AG04450 (cell line): ENCODE data around the gene UGP2. TPM values are rescaled to one million over a fixed set of nuclear protein-coding genes. Genes with fewer than 3 reads are reported as not detected.

ENCODE experiments used
- CTCF ChIA-PET: fragments of 300-600, 350-600 bp; formaldehyde crosslinking; extraction: SDS; loops from one replicate; lab custom pipeline; 2022; ENCODE audit warnings: antibody characterized with exemption, inconsistent platforms; lab: Charles Lee
- POLR2A ChIA-PET: fragments of 350-600 bp; formaldehyde crosslinking; extraction: SDS; loops from one replicate; lab custom pipeline; 2021; ENCODE audit warnings: antibody characterized with exemption, inconsistent platforms; lab: Yijun Ruan, JAX
- DNase-seq: peaks from one replicate; pipeline ENCODE4 v3.0.0-alpha.2; 2011; ENCODE audit warnings: low read depth, low spot score
- H3K27ac ChIP-seq: one replicate; pipeline ENCODE4 v1.5.1; 2012; ENCODE audit warnings: low read depth, low read length, control low read depth
- H3K27me3 ChIP-seq: one replicate; pipeline ENCODE4 v1.6.0; 2012; ENCODE audit warnings: low read length; ENCODE audit not compliant: control insufficient read depth, insufficient read depth
- H3K4me3 ChIP-seq: 2 replicates; pipeline ENCODE4 v1.5.1; 2011; ENCODE audit warnings: mild to moderate bottlenecking, low read depth, low read length, control low read depth
- H3K9me3 ChIP-seq: 2 replicates; pipeline ENCODE4 v1.5.1; 2012; ENCODE audit warnings: low read length; ENCODE audit not compliant: control insufficient read depth, insufficient read depth
- polyA plus RNA-seq: library from polyadenylated mRNA; depleted of rRNA; stranded (reverse); fragments of >200 nt; gene quantifications from 2 replicates; pipeline ENCODE4 v1.2.3, GENCODE V29; 2011
- TF ChIP-seq, protein P1 (sequence below): IDR thresholded peaks from 2 replicates; pipeline ENCODE4 v1.5.1; 2011; ENCODE audit warnings: low read depth, low read length, control low read depth, inconsistent platforms

Gene UGP2
- polyA plus RNA-seq, 1 experiment = 121 TPM

DNA sequence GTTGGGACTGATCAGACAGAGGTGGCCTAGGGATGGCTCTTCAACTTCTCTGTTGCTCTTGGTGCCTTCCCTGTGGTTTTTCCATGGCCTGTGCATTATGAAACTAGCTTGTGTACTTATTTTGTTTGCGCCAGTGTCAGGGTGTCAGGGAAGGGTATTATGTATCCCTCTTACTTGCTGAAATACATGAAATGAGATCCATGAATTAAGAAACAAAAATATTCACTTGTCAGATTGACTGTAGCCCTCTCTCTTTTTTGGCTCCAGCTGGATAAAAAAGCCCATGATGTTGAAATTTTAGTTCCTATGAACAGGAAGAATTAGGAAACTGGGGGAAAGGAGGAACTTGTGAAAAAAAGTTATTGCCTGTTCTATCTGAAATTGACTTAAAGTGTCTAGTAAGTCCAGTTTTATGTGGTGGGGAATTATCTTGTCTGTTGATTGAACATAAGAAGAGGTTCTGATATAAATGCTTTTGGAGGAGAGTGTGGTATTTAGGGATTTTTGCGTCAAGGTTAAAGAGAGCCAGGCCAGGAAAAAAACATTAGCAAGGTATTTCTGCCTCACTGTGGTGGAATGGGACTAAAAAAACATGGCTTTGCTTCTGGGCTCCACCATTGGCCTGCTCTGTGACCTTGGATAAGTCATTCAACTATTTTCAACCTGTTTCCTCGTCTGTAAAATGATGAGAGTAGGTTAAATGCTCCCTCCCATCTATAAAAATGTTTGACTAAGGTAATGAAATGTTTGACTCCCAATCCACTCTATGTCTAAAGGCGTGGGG is 12.0 kb downstream of the UGP2 start:
- no peak for DNase-seq
- Histone ChIP-seq H3K27ac (no peak overlapping the region), H3K9me3 (no peaks in the 10 kb centered on the region), H3K4me3 (no peak overlapping the region), H3K27me3 (no peaks in the 10 kb centered on the region)
- ChIA-PET CTCF (interaction anchor here (0.6 to 5.5 kb wide), 4 partner anchors 8 to 162 kb away, joined by 3 to 37 read pairs (median 3); no protein-coding TSS in a partner anchor), POLR2A (no interaction called here)
- TF ChIP-seq, protein P1, sequence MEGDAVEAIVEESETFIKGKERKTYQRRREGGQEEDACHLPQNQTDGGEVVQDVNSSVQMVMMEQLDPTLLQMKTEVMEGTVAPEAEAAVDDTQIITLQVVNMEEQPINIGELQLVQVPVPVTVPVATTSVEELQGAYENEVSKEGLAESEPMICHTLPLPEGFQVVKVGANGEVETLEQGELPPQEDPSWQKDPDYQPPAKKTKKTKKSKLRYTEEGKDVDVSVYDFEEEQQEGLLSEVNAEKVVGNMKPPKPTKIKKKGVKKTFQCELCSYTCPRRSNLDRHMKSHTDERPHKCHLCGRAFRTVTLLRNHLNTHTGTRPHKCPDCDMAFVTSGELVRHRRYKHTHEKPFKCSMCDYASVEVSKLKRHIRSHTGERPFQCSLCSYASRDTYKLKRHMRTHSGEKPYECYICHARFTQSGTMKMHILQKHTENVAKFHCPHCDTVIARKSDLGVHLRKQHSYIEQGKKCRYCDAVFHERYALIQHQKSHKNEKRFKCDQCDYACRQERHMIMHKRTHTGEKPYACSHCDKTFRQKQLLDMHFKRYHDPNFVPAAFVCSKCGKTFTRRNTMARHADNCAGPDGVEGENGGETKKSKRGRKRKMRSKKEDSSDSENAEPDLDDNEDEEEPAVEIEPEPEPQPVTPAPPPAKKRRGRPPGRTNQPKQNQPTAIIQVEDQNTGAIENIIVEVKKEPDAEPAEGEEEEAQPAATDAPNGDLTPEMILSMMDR = no peak

DNA sequence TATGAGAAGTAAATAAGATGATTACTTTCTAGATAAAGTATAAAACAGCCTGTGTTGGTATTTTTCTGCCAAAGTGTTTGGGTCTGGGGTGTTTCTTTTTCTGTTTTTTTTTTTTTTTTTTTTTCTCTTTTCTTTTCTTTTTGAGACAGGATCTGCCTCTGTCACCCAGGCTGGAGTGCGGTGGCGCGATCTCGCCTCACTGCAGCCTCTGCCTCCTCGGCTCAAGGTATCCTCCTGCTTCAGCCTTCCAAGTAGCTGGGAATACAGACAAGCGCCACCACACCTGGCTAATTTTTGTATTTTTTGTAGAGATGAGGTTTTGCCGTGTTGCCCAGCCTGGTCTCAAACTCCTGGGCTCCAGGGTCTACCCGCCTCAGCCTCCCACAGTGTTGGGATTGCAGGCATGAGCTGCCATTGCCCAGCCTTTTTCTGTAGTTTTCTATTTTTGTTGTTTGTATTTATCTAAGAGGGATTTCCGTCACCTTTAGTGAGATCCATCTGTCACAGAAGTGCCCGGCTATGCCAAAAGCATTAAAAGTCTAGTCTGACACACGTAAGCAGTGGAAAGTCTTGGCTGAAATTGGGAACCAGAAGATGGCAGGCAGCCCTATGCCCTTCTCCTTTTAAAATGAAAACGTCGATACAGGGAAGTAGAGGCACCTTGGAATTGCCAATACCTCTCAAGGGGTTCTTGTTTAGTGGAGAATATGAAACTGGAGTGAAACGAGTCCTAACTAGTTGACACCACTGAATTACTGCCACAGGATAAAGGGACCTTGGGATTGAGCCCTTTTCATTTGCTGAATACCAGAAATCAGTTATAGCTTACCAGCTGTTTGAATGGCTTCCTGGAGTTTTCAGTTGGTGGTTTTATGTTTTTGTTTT is 14.0 kb downstream of the UGP2 start:
- H3K9me3 ChIP-seq = no peaks in the 10 kb centered on the region
- H3K4me3 ChIP-seq = no peak overlapping the region
- no peaks in the 10 kb centered on the region for H3K27me3 ChIP-seq
- DNase-seq = no peak
- TF ChIP-seq, protein P1 = no peak
- ChIA-PET CTCF (interaction anchor here (1.3 to 2.7 kb wide), 2 partner anchors 12 to 163 kb away, joined by 5 to 15 read pairs; no protein-coding TSS in a partner anchor), POLR2A (interaction anchor here (1.0 kb wide), 1 partner anchor 14 kb away, joined by 4 read pairs; the partner anchor contains the start of gene UGP2)
- no peak overlapping the region for H3K27ac ChIP-seq

DNA sequence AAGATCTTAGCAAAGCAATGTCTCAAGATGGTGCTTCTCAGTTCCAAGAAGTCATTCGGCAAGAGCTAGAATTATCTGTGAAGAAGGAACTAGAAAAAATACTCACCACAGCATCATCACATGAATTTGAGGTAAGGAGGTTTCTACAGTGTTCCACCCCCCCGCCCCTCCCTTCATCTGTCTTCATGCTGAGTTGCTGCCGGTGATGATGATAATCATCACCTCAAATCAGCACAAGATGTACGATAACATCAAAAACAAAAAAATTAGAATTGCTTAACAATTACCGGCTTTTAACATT is 14.6 kb downstream of the UGP2 start:
- no peak for DNase-seq
- ChIA-PET CTCF (interaction anchor here (1.3 to 2.7 kb wide), 2 partner anchors 12 to 164 kb away, joined by 5 to 15 read pairs; no protein-coding TSS in a partner anchor), POLR2A (no interaction called here)
- no peak overlapping the region for H3K27ac ChIP-seq
- TF ChIP-seq, protein P1 = no peak
- H3K4me3 ChIP-seq = no peak overlapping the region
- H3K27me3 ChIP-seq = no peaks in the 10 kb centered on the region
- no peaks in the 10 kb centered on the region for H3K9me3 ChIP-seq

DNA sequence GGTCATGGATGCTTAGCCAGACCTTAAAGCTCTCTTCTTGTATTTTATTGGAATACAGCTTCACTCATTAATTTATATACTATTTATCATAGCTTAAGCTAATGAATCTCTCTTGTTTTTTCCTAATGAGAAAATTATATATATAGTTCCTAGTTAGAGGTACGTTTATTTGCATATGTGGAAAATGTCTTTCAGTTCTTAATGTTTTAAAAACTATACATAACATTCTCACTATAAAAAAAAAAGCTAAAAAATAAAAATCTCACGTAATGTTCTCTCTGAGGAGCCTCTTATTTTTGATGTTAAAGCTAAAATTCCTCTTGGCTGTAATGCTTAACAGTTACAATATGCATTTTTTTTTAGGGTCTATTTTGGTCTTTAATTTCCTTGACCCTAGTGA is 16.6 kb downstream of the UGP2 start:
- Histone ChIP-seq H3K27me3 (no peaks in the 10 kb centered on the region), H3K9me3 (no peaks in the 10 kb centered on the region), H3K27ac (no peak overlapping the region), H3K4me3 (no peak overlapping the region)
- no peak for DNase-seq
- ChIA-PET CTCF (interaction anchor here (0.9 to 7.4 kb wide), 4 partner anchors 10 to 171 kb away, joined by 3 to 92 read pairs (median 4); no protein-coding TSS in a partner anchor), POLR2A (interaction anchor here (0.8 kb wide), 1 partner anchor 17 kb away, joined by 3 read pairs; the partner anchor contains the start of gene UGP2)
- TF ChIP-seq, protein P1 = no peak
